Spleen (tissue), 7 donors: ENCODE results near the gene PAEP.

Experiments used
- CTCF ChIP-seq, 11 experiments: fragments of 200-600 bp in 7 of 11; fragments of 450-650 bp in 4 of 11; sonication (generic) in 4 of 11; IDR thresholded peaks in 8 of 11; conservative IDR thresholded peaks in 3 of 11; 1 replicate in 7 of 11; 2 replicates in 4 of 11; pipeline versions ENCODE4 v1.4.0 to v1.8.0; 2016 to 2021; ENCODE audit warnings: antibody characterized with exemption in 11 of 11, inconsistent platforms in 4 of 11, mild to moderate bottlenecking in 1 of 11
- POLR2A ChIP-seq, 3 donors: fragments of 450-650 bp; IDR thresholded peaks; one replicate each; pipeline ENCODE4 v1.5.1; 2017; ENCODE audit warnings: antibody characterized with exemption in 3 of 3, mild to moderate bottlenecking in 1 of 3
- POLR2AphosphoS5 ChIP-seq, 3 donors: sonication (generic); formaldehyde crosslinking; IDR thresholded peaks; one replicate each; pipeline ENCODE4 v1.5.1; 2017; ENCODE audit warnings: antibody characterized with exemption in 3 of 3
- donor health status: DM: no; HTN: no; CAD: no; lungs with moderate emphysema.
- donor health status: DM: no; HTN: no; CAD: no.
- donor health status: DM: no; HTN: no; CAD: no.

GRCh38 chr9:135596211-135596610 is 34.7 kb downstream of the PAEP start:
- TF ChIP-seq CTCF (IDR thresholded peaks at IDR 0.05 in 8 of 11, conservative IDR thresholded peaks at IDR 0.05 in 3 of 11) (no peak), POLR2A (IDR thresholded peaks at IDR 0.05) (no peak), POLR2AphosphoS5 (IDR thresholded peaks at IDR 0.05) (no peak)
